Parathyroid adenoma (tissue), 2 donors: ENCODE data around the gene ETFRF1.

Experiments used
- H2AFZ ChIP-seq: fragments of 300-600 bp; sonication (generic); one replicate; pipeline ENCODE4 v1.7.0; 2017; ENCODE audit warnings: antibody characterized with exemption, mild to moderate bottlenecking
- H3K27ac ChIP-seq: fragments of 300-600 bp; sonication (generic); one replicate; pipeline ENCODE4 v1.7.0; 2017
- H3K27me3 ChIP-seq: fragments of 300-600 bp; sonication (generic); one replicate; pipeline ENCODE4 v1.7.0; 2017; ENCODE audit warnings: low read length; ENCODE audit not compliant: control insufficient read depth, insufficient read depth
- H3K36me3 ChIP-seq: fragments of 300-600 bp; sonication (generic); one replicate; pipeline ENCODE4 v1.7.0; 2017; ENCODE audit warnings: low read length; ENCODE audit not compliant: control insufficient read depth, insufficient read depth
- H3K4me1 ChIP-seq: fragments of 300-600 bp; sonication (generic); one replicate; pipeline ENCODE4 v1.7.0; 2017; ENCODE audit warnings: control low read depth
- H3K4me2 ChIP-seq: fragments of 300-600 bp; sonication (generic); one replicate; pipeline ENCODE4 v1.7.0; 2017; ENCODE audit warnings: low read length
- H3K4me3 ChIP-seq: fragments of 300-600 bp; sonication (generic); one replicate; pipeline ENCODE4 v1.7.0; 2017; ENCODE audit warnings: low read depth, low read length
- H3K79me2 ChIP-seq: fragments of 300-600 bp; sonication (generic); one replicate; pipeline ENCODE4 v1.7.0; 2017; ENCODE audit warnings: control low read depth
- H3K9ac ChIP-seq: fragments of 300-600 bp; sonication (generic); one replicate; pipeline ENCODE4 v1.7.0; 2017; ENCODE audit warnings: mild to moderate bottlenecking
- H3K9me3 ChIP-seq: fragments of 300-600 bp; sonication (generic); one replicate; pipeline ENCODE4 v1.7.0; 2017; ENCODE audit warnings: low read length; ENCODE audit not compliant: control insufficient read depth
- TF ChIP-seq, protein P1 (sequence below): fragments of 300-600 bp; sonication (generic); IDR thresholded peaks from one replicate; pipeline ENCODE4 v1.7.0; 2017; ENCODE audit warnings: antibody characterized with exemption, mild to moderate bottlenecking
- donor health status: primary hyperparathyroidism.

The ETFRF1 gene

DNA sequence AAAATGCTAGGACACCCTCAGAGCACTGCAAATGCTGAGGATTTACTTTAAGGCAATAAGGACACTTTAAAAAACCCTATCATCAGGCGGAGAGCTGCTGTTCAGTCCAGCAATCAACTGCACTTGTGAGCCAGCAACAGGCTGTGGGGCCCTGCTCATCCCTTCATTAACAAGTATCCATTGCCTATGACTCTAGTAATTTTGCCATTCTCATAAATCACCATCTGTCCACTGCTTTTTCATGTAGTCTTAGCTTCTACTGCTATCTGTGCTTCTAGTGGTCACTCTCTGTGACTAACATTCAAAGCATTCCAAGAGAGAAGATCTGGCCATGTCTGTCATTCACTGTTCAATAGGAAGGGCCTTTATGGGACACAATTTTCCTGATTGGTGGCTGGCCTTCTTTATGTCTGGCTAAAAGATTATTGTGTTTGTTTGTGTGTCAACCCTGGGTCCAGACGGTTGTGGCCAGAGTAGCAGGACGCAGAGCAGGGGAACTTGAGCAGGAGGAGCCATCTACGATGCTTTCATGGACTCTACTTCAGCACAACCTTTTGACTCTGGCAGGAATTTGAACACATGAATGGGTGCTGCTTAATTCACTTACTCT is 59.3 kb downstream of the ETFRF1 start:
- H3K9me3 ChIP-seq = no peaks in the 10 kb centered on the region
- H3K4me3 ChIP-seq = no peak overlapping the region
- no peak overlapping the region for H3K4me2 ChIP-seq
- no peak overlapping the region for H3K9ac ChIP-seq
- H3K79me2 ChIP-seq = peaks cover 5% of the 10 kb centered on the region
- TF ChIP-seq, protein P1, sequence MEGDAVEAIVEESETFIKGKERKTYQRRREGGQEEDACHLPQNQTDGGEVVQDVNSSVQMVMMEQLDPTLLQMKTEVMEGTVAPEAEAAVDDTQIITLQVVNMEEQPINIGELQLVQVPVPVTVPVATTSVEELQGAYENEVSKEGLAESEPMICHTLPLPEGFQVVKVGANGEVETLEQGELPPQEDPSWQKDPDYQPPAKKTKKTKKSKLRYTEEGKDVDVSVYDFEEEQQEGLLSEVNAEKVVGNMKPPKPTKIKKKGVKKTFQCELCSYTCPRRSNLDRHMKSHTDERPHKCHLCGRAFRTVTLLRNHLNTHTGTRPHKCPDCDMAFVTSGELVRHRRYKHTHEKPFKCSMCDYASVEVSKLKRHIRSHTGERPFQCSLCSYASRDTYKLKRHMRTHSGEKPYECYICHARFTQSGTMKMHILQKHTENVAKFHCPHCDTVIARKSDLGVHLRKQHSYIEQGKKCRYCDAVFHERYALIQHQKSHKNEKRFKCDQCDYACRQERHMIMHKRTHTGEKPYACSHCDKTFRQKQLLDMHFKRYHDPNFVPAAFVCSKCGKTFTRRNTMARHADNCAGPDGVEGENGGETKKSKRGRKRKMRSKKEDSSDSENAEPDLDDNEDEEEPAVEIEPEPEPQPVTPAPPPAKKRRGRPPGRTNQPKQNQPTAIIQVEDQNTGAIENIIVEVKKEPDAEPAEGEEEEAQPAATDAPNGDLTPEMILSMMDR = no peak
- H3K27me3 ChIP-seq = no peaks in the 10 kb centered on the region
- H3K27ac ChIP-seq = no peak overlapping the region
- no peaks in the 10 kb centered on the region for H3K36me3 ChIP-seq
- H3K4me1 ChIP-seq = peaks cover 8% of the 10 kb centered on the region
- no peak overlapping the region for H2AFZ ChIP-seq
